Thyroid gland (tissue), 4 donors: ENCODE measurements around the gene C10orf71. TPM values are rescaled to one million over a fixed set of nuclear protein-coding genes. Genes with fewer than 3 reads are reported as not detected.

Experiments
- DNase-seq, 2 donors: peaks; one replicate each; pipeline ENCODE4 v3.0.0-alpha.2; 2019
- H3K27ac ChIP-seq, 3 donors: fragments of 200-600 bp; sonication (generic); 1 replicate in 2 of 3; 2 replicates in 1 of 3; pipeline ENCODE4 v1.5.1; 2016 to 2019; ENCODE audit warnings: mild to moderate bottlenecking in 1 of 3, moderate library complexity in 1 of 3
- H3K27me3 ChIP-seq: fragments of 200-600 bp; sonication (generic); one replicate; pipeline ENCODE4 v1.5.1; 2019
- H3K36me3 ChIP-seq, 2 donors: fragments of 200-600 bp; sonication (generic); one replicate each; pipeline ENCODE4 v1.5.1; 2016 to 2019
- H3K4me1 ChIP-seq, 2 donors: fragments of 200-600 bp; sonication (generic); one replicate each; pipeline ENCODE4 v1.5.1; 2017 to 2019
- H3K4me3 ChIP-seq, 3 donors: fragments of 200-600 bp; sonication (generic); replicated peaks in 1 of 3; 1 replicate in 2 of 3; 2 replicates in 1 of 3; pipeline ENCODE4 v1.5.1; 2016; ENCODE audit warnings: mild to moderate bottlenecking in 1 of 3
- H3K9me3 ChIP-seq: fragments of 200-600 bp; sonication (generic); one replicate; pipeline ENCODE4 v1.5.1; 2017
- CTCF ChIP-seq, 6 experiments: fragments of 200-600 bp in 3 of 6; fragments of 450-650 bp in 3 of 6; sonication (generic) in 3 of 6; IDR thresholded peaks; one replicate each; pipeline ENCODE4 v1.5.1; 2016 to 2019; ENCODE audit warnings: antibody characterized with exemption in 6 of 6, mild to moderate bottlenecking in 2 of 6, inconsistent platforms in 1 of 6, moderate library complexity in 1 of 6
- POLR2A ChIP-seq, 2 donors: fragments of 450-650 bp; IDR thresholded peaks; one replicate each; pipeline ENCODE4 v1.6.1; 2017; ENCODE audit warnings: antibody characterized with exemption in 2 of 2, mild to moderate bottlenecking in 2 of 2, moderate library complexity in 1 of 2
- WGBS, 2 donors: methylation state at CpG; one replicate each; pipeline ENCODE4 v1.1.5; 2017; 5-methylcytosine and 5-hydroxymethylcytosine counted together
- intact Hi-C: fragments of 100-400 bp; cut with DNase I; formaldehyde crosslinking; loops from one replicate; pipeline ENCODE4 v1.15.1; 2023
- total RNA-seq, 4 donors: library from RNA; depleted of rRNA; stranded (reverse); fragments of >200 nt; gene quantifications; one replicate each; pipeline ENCODE4 v1.2.3, GENCODE V29; 2016

C10orf71 gene
- total RNA-seq, 4 donors from 2014 or later: not detected

- Histone ChIP-seq H3K4me1 (no peaks in the 10 kb centered on the region), H3K36me3 (no peaks in the 10 kb centered on the region), H3K4me3 (no peak overlapping the region), H3K9me3 (no peaks in the 10 kb centered on the region), H3K27ac (no peak overlapping the region), H3K27me3 (no peaks in the 10 kb centered on the region)
- intact Hi-C loops: no loop called here
- TF ChIP-seq POLR2A (IDR thresholded peaks at IDR 0.05) (no peak), CTCF (IDR thresholded peaks at IDR 0.05) (no peak)
- 54 to 57% methylated on average over 14 of the region's 14 CpGs for WGBS, 2 donors
- no peak for DNase-seq
Measured at GRCh38 chr10:49254556-49255318, 44.2 kb upstream of the C10orf71 start.

- H3K36me3 ChIP-seq: no peaks in the 10 kb centered on the region
- no peak for DNase-seq
- no peaks in the 10 kb centered on the region for H3K4me1 ChIP-seq
- 58 to 70% methylated on average over 3 of the region's 3 CpGs for WGBS, 2 donors
- H3K27me3 ChIP-seq: no peaks in the 10 kb centered on the region
- no peak overlapping the region for H3K27ac ChIP-seq
- intact Hi-C loops: no loop called here
- no peak for TF ChIP-seq POLR2A (IDR thresholded peaks at IDR 0.05)
- TF ChIP-seq CTCF (IDR thresholded peaks at IDR 0.05): no peak
- no peak overlapping the region for H3K4me3 ChIP-seq
- no peaks in the 10 kb centered on the region for H3K9me3 ChIP-seq
Measured at GRCh38 chr10:49255883-49256282, 43.1 kb upstream of the C10orf71 start.

DNA sequence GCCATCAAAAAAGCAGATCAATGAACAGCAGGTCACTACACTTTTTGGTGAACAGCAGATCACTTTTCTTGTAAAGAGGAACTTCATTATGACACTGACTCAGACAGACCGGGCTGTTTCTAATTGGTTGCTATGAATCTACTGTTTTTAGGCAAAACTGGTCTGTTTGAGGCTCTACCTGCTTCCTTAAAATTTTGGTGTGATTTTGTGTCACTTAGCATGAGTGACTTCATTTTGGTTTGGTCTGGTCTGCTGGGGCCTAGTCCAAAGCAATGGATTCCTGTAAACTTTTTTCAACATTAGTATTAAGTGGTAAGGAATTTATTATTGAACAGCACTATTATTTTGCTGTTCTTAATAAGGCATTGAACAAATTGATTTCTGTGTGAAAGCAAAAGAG, 41.8 kb upstream of the C10orf71 start:
- Histone ChIP-seq H3K36me3 (no peaks in the 10 kb centered on the region), H3K4me1 (no peaks in the 10 kb centered on the region), H3K27ac (no peak overlapping the region), H3K9me3 (no peaks in the 10 kb centered on the region), H3K4me3 (no peak overlapping the region), H3K27me3 (no peaks in the 10 kb centered on the region)
- TF ChIP-seq POLR2A (IDR thresholded peaks at IDR 0.05) (no peak), CTCF (IDR thresholded peaks at IDR 0.05) (no peak)
- DNase-seq: no peak
- WGBS, 2 donors: 97 to 100% methylated on average over 1 of the region's 1 CpG
- intact Hi-C loops: no loop called here

DNA sequence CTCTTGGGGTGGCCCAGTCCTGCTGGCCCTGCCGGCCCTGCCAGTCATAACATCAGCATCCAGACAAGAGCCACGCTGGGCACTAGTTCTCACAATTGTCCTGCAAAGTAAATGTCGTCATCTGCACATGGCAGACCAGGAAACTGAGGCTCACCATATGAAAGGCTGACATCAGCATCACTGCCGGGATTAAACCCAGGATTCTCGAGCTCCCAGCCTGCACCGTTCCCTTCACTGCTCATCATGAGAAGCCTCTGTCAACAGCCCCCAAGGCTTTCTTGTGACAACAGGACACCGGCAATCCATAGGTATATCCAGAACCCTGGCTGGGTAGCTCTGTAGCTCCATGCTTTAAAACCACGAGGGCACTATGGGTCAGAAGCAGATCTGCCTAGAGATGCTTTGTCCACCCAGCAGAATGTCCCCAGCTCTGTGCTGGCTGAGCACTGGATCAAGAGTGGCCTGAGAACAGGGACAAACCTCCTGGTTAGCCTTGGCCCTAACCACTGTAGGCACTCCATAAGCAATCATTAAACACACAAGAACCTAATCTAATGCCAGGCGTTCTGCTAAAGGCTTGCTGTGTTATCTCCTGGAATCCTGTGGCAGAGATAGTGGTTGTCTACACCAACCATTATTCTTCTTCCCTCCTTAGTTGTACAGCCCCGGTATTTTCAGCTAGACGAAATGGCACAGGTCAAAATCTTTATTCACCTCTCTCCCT, 41.2 kb upstream of the C10orf71 start:
- Histone ChIP-seq H3K4me3 (no peak overlapping the region), H3K4me1 (no peaks in the 10 kb centered on the region), H3K27ac (no peak overlapping the region), H3K27me3 (no peaks in the 10 kb centered on the region), H3K9me3 (no peaks in the 10 kb centered on the region), H3K36me3 (no peaks in the 10 kb centered on the region)
- no peak for TF ChIP-seq POLR2A (IDR thresholded peaks at IDR 0.05)
- TF ChIP-seq CTCF (IDR thresholded peaks at IDR 0.05): no peak
- DNase-seq: no peak
- intact Hi-C loops: no loop called here
- 89 to 90% methylated on average over 10 to 11 of the region's 11 CpGs for WGBS, 2 donors

- intact Hi-C loops: no loop called here
- no peak overlapping the region for H3K27ac ChIP-seq
- no peaks in the 10 kb centered on the region for H3K27me3 ChIP-seq
- no peak overlapping the region for H3K4me3 ChIP-seq
- no peak for TF ChIP-seq CTCF (IDR thresholded peaks at IDR 0.05)
- no peak for TF ChIP-seq POLR2A (IDR thresholded peaks at IDR 0.05)
- H3K4me1 ChIP-seq: no peaks in the 10 kb centered on the region
- H3K9me3 ChIP-seq: no peaks in the 10 kb centered on the region
- H3K36me3 ChIP-seq: no peaks in the 10 kb centered on the region
- no peak for DNase-seq
Measured at GRCh38 chr10:49258350-49258683, 40.7 kb upstream of the C10orf71 start.
